Stimulated activated CD4-positive, alpha-beta T cell treated with anti-CD3 and anti-CD28 coated beads, Interleukin-12 subunit alpha, Interleukin-12 subunit beta, amount 100 ng/mL, for 48 hours (primary cell): ENCODE results near the gene ISCA2.

ENCODE experiments used
- DNase-seq, 3 donors: peaks; one replicate each; pipeline ENCODE4 v3.0.0-alpha.2; 2020; ENCODE audit warnings: low read depth in 2 of 3, low spot score in 1 of 3

ISCA2 gene

GRCh38 chr14:74507840-74508239, 14.3 kb downstream of the ISCA2 start:
- DNase-seq, result no peak

GRCh38 chr14:74508292-74508731, 14.7 kb downstream of the ISCA2 start:
- DNase-seq, result no peak

GRCh38 chr14:74508844-74509428, 15.4 kb downstream of the ISCA2 start:
- no peak for DNase-seq

GRCh38 chr14:74509587-74510222, 16.1 kb downstream of the ISCA2 start:
- no peak for DNase-seq

GRCh38 chr14:74510223-74510931, 16.8 kb downstream of the ISCA2 start:
- DNase-seq, result no peak

GRCh38 chr14:74510959-74511409, 17.4 kb downstream of the ISCA2 start:
- DNase-seq, result no peak

- no peak for DNase-seq
Measured at GRCh38 chr14:74511966-74512830, 18.6 kb downstream of the ISCA2 start.

- no peak for DNase-seq
Measured at GRCh38 chr14:74514471-74514941, 20.9 kb downstream of the ISCA2 start.

- DNase-seq, result no peak
Measured at GRCh38 chr14:74515891-74516412, 22.4 kb downstream of the ISCA2 start.

- no peak for DNase-seq
Measured at GRCh38 chr14:74516451-74517160, 23.0 kb downstream of the ISCA2 start.

GRCh38 chr14:74517731-74518130, 24.2 kb downstream of the ISCA2 start:
- DNase-seq, result no peak

- no peak for DNase-seq
Measured at GRCh38 chr14:74518221-74518620, 24.7 kb downstream of the ISCA2 start.

- DNase-seq, result no peak
Measured at GRCh38 chr14:74519316-74520074, 25.9 kb downstream of the ISCA2 start.

- no peak for DNase-seq
Measured at GRCh38 chr14:74521756-74522155, 28.2 kb downstream of the ISCA2 start.

- DNase-seq, result no peak
Measured at GRCh38 chr14:74522740-74523139, 29.2 kb downstream of the ISCA2 start.

- DNase-seq, result no peak
Measured at GRCh38 chr14:74524076-74524811, 30.7 kb downstream of the ISCA2 start.

- DNase-seq, result no peak
Measured at GRCh38 chr14:74524812-74525135, 31.2 kb downstream of the ISCA2 start.

GRCh38 chr14:74525361-74525851, 31.8 kb downstream of the ISCA2 start:
- DNase-seq, result no peak
